H1 (cell line): ENCODE measurements around the gene HEBP2.

Experiments
- ATF2 ChIP-seq: IDR thresholded peaks from 2 replicates; pipeline ENCODE4 v1.6.1; 2012; ENCODE audit warnings: low read length, inconsistent platforms
- ATF3 ChIP-seq: IDR thresholded peaks from 2 replicates; pipeline ENCODE4 v1.6.1; 2011; ENCODE audit warnings: low read depth, mild to moderate bottlenecking, low read length; ENCODE audit not compliant: insufficient read depth
- CHD1 ChIP-seq: IDR thresholded peaks from 2 replicates; pipeline ENCODE4 v1.6.1; 2012; ENCODE audit warnings: low read depth, low read length, improper control_type of control experiment
- CTCF ChIP-seq, 3 experiments: IDR thresholded peaks; 1 replicate in 2 of 3; 2 replicates in 1 of 3; pipeline versions ENCODE4 v1.5.1 to v1.6.1; 2011; ENCODE audit warnings: low read length in 3 of 3, mild to moderate bottlenecking in 3 of 3, inconsistent platforms in 2 of 3, low read depth in 1 of 3, moderate library complexity in 1 of 3; ENCODE audit not compliant: insufficient read depth in 1 of 3; ENCODE audit errors: control extremely low read depth in 1 of 3
- EP300 ChIP-seq, 2 experiments: IDR thresholded peaks; 1 replicate in 1 of 2; 2 replicates in 1 of 2; pipeline ENCODE4 v1.6.1; 2011 to 2012; ENCODE audit warnings: low read depth in 2 of 2, low read length in 2 of 2, mild to moderate bottlenecking in 2 of 2, borderline replicate concordance in 1 of 2, inconsistent platforms in 1 of 2, moderate library complexity in 1 of 2
- EZH2 ChIP-seq: fragments of 200-600 bp; sonication (generic); IDR thresholded peaks from 2 replicates; pipeline ENCODE4 v1.7.1; 2012; ENCODE audit warnings: low read depth, mild to moderate bottlenecking, moderate library complexity, low read length, inconsistent platforms; ENCODE audit not compliant: severe bottlenecking
- JUN ChIP-seq: IDR thresholded peaks from 2 replicates; pipeline ENCODE4 v1.6.1; 2011; ENCODE audit warnings: low read depth, mild to moderate bottlenecking, improper control_type of control experiment, low read length
- KDM1A ChIP-seq: fragments of 200-600, 300-600 bp; sonication (generic); IDR thresholded peaks from 2 replicates; pipeline ENCODE4 v1.7.1; 2016; ENCODE audit warnings: mild to moderate bottlenecking, low read length, borderline replicate concordance
- POLR2AphosphoS5 ChIP-seq: IDR thresholded peaks from 2 replicates; pipeline ENCODE4 v1.6.1; 2011; ENCODE audit warnings: low read depth, low read length
- RXRA ChIP-seq: IDR thresholded peaks from 2 replicates; pipeline ENCODE4 v1.6.1; 2011; ENCODE audit warnings: low read depth, mild to moderate bottlenecking, low read length, moderate library complexity; ENCODE audit not compliant: insufficient read depth
- SIN3A ChIP-seq, 2 experiments: IDR thresholded peaks in 1 of 2; conservative IDR thresholded peaks in 1 of 2; 2 replicates each; pipeline ENCODE4 v1.6.1; 2011 to 2012; ENCODE audit warnings: low read length in 2 of 2, improper control_type of control experiment in 1 of 2, low read depth in 1 of 2, mild to moderate bottlenecking in 1 of 2
- SP1 ChIP-seq: IDR thresholded peaks from 2 replicates; pipeline ENCODE4 v1.6.1; 2011; ENCODE audit warnings: low read depth, low read length
- SRF ChIP-seq: IDR thresholded peaks from 2 replicates; pipeline ENCODE4 v1.6.1; 2011; ENCODE audit warnings: mild to moderate bottlenecking, low read depth, low read length, moderate library complexity
- USF2 ChIP-seq: IDR thresholded peaks from 2 replicates; pipeline ENCODE4 v1.6.1; 2011; ENCODE audit warnings: low read length, improper control_type of control experiment

- TF ChIP-seq EP300 (IDR thresholded peaks at IDR 0.05; ENCODE audit: borderline replicate concordance in 1 of 2, low read depth in 2 of 2, low read length in 2 of 2) = no peak
- no peak for TF ChIP-seq SIN3A (conservative IDR thresholded peaks at IDR 0.05 in 1 of 2, IDR thresholded peaks at IDR 0.05 in 1 of 2; ENCODE audit: low read depth in 1 of 2, low read length in 2 of 2)
- TF ChIP-seq ATF3 = no peak
- no peak for TF ChIP-seq JUN
- TF ChIP-seq CTCF (IDR thresholded peaks at IDR 0.05; ENCODE audit: control extremely low read depth in 1 of 3, insufficient read depth in 1 of 3, low read depth in 1 of 3, low read length in 3 of 3) = peak in 1 of 3 experiments; percentile 6; a peak in 1 of 4 replicates
- TF ChIP-seq EZH2 = no peak
- TF ChIP-seq RXRA = no peak
- TF ChIP-seq ATF2 = no peak
- TF ChIP-seq KDM1A = no peak
- TF ChIP-seq CHD1 = no peak
- no peak for TF ChIP-seq USF2
- no peak for TF ChIP-seq POLR2AphosphoS5
- no peak for TF ChIP-seq SRF
- no peak for TF ChIP-seq SP1
Observed at GRCh38 chr6:138397128-138398122, 6.6 kb upstream of the HEBP2 start.
